KMS-11 (cell line): ENCODE measurements around the gene CDADC1.

ENCODE experiments used
- H2AFZ ChIP-seq: fragments of 200-600 bp; sonication (generic); 2 replicates; pipeline ENCODE4 v1.6.1; 2016; ENCODE audit warnings: antibody characterized with exemption, mixed run types, low read depth
- H3K27ac ChIP-seq: fragments of 200-600 bp; sonication (generic); 2 replicates; pipeline ENCODE4 v1.6.1; 2016; ENCODE audit warnings: mild to moderate bottlenecking, mixed run types
- H3K27me3 ChIP-seq: fragments of 200-600 bp; sonication (generic); 2 replicates; pipeline ENCODE4 v1.6.1; 2017; ENCODE audit warnings: mild to moderate bottlenecking, low read depth, mixed run types, moderate library complexity; ENCODE audit not compliant: insufficient read depth
- H3K36me3 ChIP-seq: fragments of 200-600 bp; sonication (generic); 2 replicates; pipeline ENCODE4 v1.6.1; 2017; ENCODE audit warnings: mild to moderate bottlenecking, mixed run types; ENCODE audit not compliant: insufficient read depth
- H3K4me1 ChIP-seq: fragments of 200-600 bp; sonication (generic); 2 replicates; pipeline ENCODE4 v1.6.1; 2016; ENCODE audit warnings: mild to moderate bottlenecking, low read depth, mixed run types; ENCODE audit not compliant: poor library complexity, severe bottlenecking
- H3K4me2 ChIP-seq: fragments of 200-600 bp; sonication (generic); 2 replicates; pipeline ENCODE4 v1.7.0; 2016; ENCODE audit warnings: mild to moderate bottlenecking, mixed run types
- H3K4me3 ChIP-seq: fragments of 200-600 bp; sonication (generic); IDR thresholded peaks from 2 replicates; pipeline ENCODE4 v1.6.1; 2017; ENCODE audit warnings: low read depth, low read length, mixed read lengths; ENCODE audit not compliant: insufficient read depth
- H3K79me2 ChIP-seq: fragments of 200-600 bp; sonication (generic); 2 replicates; pipeline ENCODE4 v1.6.1; 2016; ENCODE audit warnings: low read depth, mixed run types; ENCODE audit not compliant: insufficient read depth
- H3K9ac ChIP-seq: fragments of 200-600 bp; sonication (generic); 2 replicates; pipeline ENCODE4 v1.6.1; 2016; ENCODE audit warnings: mild to moderate bottlenecking, mixed run types
- H4K20me1 ChIP-seq: fragments of 200-600 bp; sonication (generic); 2 replicates; pipeline ENCODE4 v1.6.1; 2016; ENCODE audit warnings: mild to moderate bottlenecking, mixed run types; ENCODE audit not compliant: insufficient read depth
- TF ChIP-seq, protein P1 (sequence below): fragments of 200-600 bp; sonication (generic); conservative IDR thresholded peaks from 2 replicates; pipeline ENCODE4 v1.6.1; 2017; ENCODE audit warnings: low read depth, mild to moderate bottlenecking, antibody characterized with exemption, low read length, moderate library complexity, mixed read lengths

Gene CDADC1

DNA sequence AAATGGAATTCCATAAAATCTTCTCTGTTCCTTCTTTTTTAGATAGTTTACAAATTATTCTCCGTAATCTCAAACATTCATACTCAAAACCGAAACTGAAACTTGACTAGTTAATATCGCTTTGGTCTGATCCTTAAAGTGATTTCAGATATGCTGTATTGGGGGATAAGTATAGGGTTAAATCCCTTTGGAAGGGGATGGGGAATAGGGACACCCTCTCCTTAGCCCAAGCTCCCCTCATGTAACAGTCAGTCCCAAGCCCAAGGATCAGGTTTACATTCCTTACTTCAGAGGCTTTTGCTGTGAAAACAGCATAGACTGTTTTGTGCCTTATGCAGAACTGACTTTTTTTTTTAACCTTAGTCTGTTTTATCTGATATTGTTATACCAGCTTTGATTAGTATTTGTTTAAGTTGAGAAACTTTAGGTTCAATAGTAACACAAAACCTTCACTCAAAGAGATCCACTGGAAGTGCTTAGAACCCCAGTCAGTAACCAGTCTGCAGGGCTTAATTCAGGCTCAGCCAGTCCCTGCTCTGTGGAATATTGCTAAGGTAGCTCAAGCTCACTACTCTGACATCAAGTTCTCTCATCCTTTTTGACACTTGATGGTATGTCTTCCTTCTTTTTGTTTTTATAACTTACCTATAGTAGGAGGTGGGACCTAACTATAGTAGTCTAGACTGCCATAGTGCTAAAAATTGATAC is 10.5 kb downstream of the CDADC1 start:
- no peaks in the 10 kb centered on the region for H3K4me1 ChIP-seq
- TF ChIP-seq, protein P1, sequence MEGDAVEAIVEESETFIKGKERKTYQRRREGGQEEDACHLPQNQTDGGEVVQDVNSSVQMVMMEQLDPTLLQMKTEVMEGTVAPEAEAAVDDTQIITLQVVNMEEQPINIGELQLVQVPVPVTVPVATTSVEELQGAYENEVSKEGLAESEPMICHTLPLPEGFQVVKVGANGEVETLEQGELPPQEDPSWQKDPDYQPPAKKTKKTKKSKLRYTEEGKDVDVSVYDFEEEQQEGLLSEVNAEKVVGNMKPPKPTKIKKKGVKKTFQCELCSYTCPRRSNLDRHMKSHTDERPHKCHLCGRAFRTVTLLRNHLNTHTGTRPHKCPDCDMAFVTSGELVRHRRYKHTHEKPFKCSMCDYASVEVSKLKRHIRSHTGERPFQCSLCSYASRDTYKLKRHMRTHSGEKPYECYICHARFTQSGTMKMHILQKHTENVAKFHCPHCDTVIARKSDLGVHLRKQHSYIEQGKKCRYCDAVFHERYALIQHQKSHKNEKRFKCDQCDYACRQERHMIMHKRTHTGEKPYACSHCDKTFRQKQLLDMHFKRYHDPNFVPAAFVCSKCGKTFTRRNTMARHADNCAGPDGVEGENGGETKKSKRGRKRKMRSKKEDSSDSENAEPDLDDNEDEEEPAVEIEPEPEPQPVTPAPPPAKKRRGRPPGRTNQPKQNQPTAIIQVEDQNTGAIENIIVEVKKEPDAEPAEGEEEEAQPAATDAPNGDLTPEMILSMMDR = no peak
- no peaks in the 10 kb centered on the region for H4K20me1 ChIP-seq
- H3K27me3 ChIP-seq = no peaks in the 10 kb centered on the region
- no peak overlapping the region for H3K4me3 ChIP-seq
- no peak overlapping the region for H3K27ac ChIP-seq
- no peak overlapping the region for H3K4me2 ChIP-seq
- H2AFZ ChIP-seq = no peak overlapping the region
- no peak overlapping the region for H3K9ac ChIP-seq
- no peaks in the 10 kb centered on the region for H3K79me2 ChIP-seq
- no peaks in the 10 kb centered on the region for H3K36me3 ChIP-seq

DNA sequence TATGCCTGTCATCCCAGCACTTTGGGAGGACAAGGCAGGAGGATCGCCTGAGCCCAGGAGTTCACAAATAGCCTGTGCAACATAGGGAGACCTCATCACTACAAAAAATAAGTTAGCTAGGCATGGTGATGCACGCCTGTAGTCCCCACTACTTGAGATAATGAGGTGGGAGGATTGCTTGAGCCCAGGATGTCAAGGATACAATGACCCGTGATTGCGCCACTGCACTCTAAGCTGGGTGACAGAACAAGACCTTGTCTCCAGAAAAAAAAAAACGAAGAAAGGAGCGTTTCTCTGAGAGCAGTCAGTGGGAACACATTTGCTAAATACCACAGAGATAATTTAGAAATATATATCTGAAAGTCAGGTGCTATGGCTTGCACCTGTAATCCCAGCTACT is 11.9 kb downstream of the CDADC1 start:
- no peak overlapping the region for H2AFZ ChIP-seq
- TF ChIP-seq, protein P1 = no peak
- no peaks in the 10 kb centered on the region for H3K27me3 ChIP-seq
- no peak overlapping the region for H3K9ac ChIP-seq
- no peak overlapping the region for H3K4me2 ChIP-seq
- H3K4me3 ChIP-seq = no peak overlapping the region
- no peaks in the 10 kb centered on the region for H4K20me1 ChIP-seq
- no peaks in the 10 kb centered on the region for H3K36me3 ChIP-seq
- no peak overlapping the region for H3K27ac ChIP-seq
- H3K4me1 ChIP-seq = no peaks in the 10 kb centered on the region
- no peaks in the 10 kb centered on the region for H3K79me2 ChIP-seq

DNA sequence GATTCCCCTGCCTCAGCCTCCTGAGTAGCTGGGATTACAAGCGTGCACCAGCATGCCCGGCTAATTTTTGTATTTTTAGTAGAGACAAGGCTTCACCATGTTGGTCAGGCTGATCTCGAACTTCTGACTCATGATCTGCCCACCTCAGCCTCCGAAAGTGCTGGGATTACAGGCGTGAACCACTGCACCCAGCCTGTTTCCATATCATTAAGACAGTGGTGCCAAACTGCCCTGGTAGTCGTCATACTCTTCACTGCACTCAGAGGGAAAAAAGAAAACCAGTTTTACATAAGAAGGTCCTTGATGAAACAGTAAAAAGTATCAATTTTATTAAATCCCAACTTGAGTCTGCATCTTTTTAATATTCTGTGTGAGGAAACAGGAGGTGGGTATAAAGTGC is 14.9 kb downstream of the CDADC1 start:
- H3K4me3 ChIP-seq = no peak overlapping the region
- H3K79me2 ChIP-seq = no peaks in the 10 kb centered on the region
- H3K36me3 ChIP-seq = no peaks in the 10 kb centered on the region
- no peak overlapping the region for H2AFZ ChIP-seq
- no peaks in the 10 kb centered on the region for H4K20me1 ChIP-seq
- H3K27me3 ChIP-seq = no peaks in the 10 kb centered on the region
- no peak overlapping the region for H3K9ac ChIP-seq
- H3K4me1 ChIP-seq = no peaks in the 10 kb centered on the region
- H3K27ac ChIP-seq = no peak overlapping the region
- no peak overlapping the region for H3K4me2 ChIP-seq
- TF ChIP-seq, protein P1 = no peak

DNA sequence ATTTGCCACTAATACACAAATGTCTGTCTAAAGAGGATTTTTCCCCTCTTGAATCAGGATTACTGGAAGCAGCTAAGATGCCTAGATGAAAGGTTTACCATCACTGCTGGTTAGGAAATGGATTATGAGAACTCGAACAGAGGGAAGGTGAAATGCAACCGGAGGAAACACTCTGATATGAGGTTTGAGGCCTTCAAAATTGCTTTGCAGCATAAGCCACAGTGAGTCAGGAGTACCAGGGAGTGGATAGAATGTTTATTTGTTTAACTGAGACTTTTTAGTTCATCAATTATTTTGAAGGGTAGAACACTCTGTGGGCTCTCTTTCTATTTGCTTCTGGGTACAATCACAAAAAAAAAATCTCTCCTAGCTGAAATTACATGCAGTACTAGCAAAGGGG is 18.1 kb downstream of the CDADC1 start:
- Histone ChIP-seq H3K9ac (no peak overlapping the region), H3K4me3 (no peak overlapping the region), H3K4me1 (no peaks in the 10 kb centered on the region), H3K4me2 (no peak overlapping the region), H3K79me2 (no peaks in the 10 kb centered on the region), H4K20me1 (no peaks in the 10 kb centered on the region), H3K27ac (no peak overlapping the region), H3K36me3 (no peaks in the 10 kb centered on the region), H3K27me3 (no peaks in the 10 kb centered on the region), H2AFZ (no peak overlapping the region)
- TF ChIP-seq, protein P1 = no peak
